Stimulated activated CD4-positive, alpha-beta T cell treated with anti-CD3 and anti-CD28 coated beads, Interleukin-1b, Interleukin-23, amount 100 ng/mL, for 4 hours (primary cell): ENCODE data around the gene REST.
"Not testable (repeated sequence)": the region's sequence is repeated elsewhere in the genome, so short reads cannot be mapped to it uniquely, and the experiment has no call there.

Experiments used
- DNase-seq, 2 donors: peaks; one replicate each; pipeline ENCODE4 v3.0.0-alpha.2; 2020; ENCODE audit warnings: low read depth in 2 of 2

REST gene

GRCh38 chr4:56907489-56908205, at the start of gene REST:
REST (plus strand) TSS chr4:56907900; CDS start chr4:56910639, 2,739 bp downstream.
- DNase-seq = peak; percentile 76 to 82

GRCh38 chr4:56859841-56860240, 47.9 kb upstream of the REST start:
- DNase-seq = no peak

- no peak for DNase-seq
Measured at GRCh38 chr4:56860781-56861180, 46.9 kb upstream of the REST start.

GRCh38 chr4:56861360-56861759, 46.3 kb upstream of the REST start:
- DNase-seq = no peak

GRCh38 chr4:56863441-56864139, 44.1 kb upstream of the REST start:
- DNase-seq = no peak

GRCh38 chr4:56870946-56871345, 36.8 kb upstream of the REST start:
- DNase-seq = no peak

GRCh38 chr4:56871371-56871866, 36.3 kb upstream of the REST start:
- DNase-seq = no peak

- DNase-seq = no peak
Measured at GRCh38 chr4:56874166-56874565, 33.5 kb upstream of the REST start.

- DNase-seq = no peak
Measured at GRCh38 chr4:56874923-56875322, 32.8 kb upstream of the REST start.

GRCh38 chr4:56876264-56876663, 31.4 kb upstream of the REST start:
- DNase-seq = no peak

GRCh38 chr4:56879996-56880395, 27.7 kb upstream of the REST start:
- no peak for DNase-seq

GRCh38 chr4:56880572-56880971, 27.1 kb upstream of the REST start:
- DNase-seq = no peak

- not testable (repeated sequence) for DNase-seq
Measured at GRCh38 chr4:56884511-56884910, 23.2 kb upstream of the REST start.

- DNase-seq = no peak
Measured at GRCh38 chr4:56892691-56893090, 15.0 kb upstream of the REST start.

- DNase-seq = not testable (repeated sequence)
Measured at GRCh38 chr4:56897842-56898241, 9.9 kb upstream of the REST start.

GRCh38 chr4:56900186-56900585, 7.5 kb upstream of the REST start:
- DNase-seq = not testable (repeated sequence)

GRCh38 chr4:56902703-56903102, 5.0 kb upstream of the REST start:
- no peak for DNase-seq

GRCh38 chr4:56905796-56906195, 1.9 kb upstream of the REST start:
- no peak for DNase-seq

- peak in 1 of 2 donors; percentile 8 for DNase-seq
Measured at GRCh38 chr4:56906489-56907393, 959 bp upstream of the REST start.

GRCh38 chr4:56908206-56909085, 746 bp downstream of the REST start:
- DNase-seq = peak; percentile 63 to 69
